CD4-positive, alpha-beta T cell treated with Interleukin-6 at 100 ng/mL for 8 hours (primary cell): ENCODE measurements around the gene ABL1.

Experiments
- DNase-seq: peaks from one replicate; pipeline ENCODE4 v3.0.0-alpha.2; 2020; ENCODE audit warnings: mixed read lengths, low spot score

ABL1 gene

DNA sequence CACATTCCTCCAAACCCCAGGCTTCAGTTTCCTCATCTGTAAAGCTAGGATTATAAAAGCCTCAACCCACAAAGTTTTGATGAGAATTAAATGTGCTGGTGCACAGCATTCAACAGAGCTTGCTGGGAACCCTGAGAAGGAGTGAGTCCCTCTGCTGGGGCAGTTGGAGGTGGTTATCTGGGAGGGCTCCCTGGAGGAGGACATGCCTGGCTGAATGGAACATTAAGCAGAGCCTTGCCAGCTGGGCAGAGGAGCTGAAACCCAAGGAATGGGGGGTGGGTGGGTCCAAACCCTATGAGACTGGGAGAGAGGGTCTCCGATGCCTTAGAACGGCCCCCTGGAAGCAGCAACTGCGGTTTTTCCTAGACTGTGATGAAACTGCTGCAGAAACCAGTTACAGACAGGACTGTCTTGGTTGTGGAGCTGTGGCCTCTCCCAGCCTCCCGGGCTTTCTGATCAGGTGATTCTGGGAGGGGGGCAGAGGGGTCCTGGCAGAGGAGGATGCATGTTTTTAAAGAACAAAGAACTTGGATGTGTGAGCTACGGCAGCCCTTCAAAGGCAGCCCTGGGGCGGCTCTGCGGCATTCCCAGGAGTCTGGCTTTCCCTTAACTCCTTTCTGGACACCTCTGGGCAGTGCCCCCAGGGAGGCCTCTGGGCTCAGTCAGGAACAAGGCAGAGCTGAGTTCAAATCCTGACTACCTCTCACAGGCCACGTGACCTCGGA lies 83.2 kb downstream of the ABL1 start:
- DNase-seq = no peak

DNA sequence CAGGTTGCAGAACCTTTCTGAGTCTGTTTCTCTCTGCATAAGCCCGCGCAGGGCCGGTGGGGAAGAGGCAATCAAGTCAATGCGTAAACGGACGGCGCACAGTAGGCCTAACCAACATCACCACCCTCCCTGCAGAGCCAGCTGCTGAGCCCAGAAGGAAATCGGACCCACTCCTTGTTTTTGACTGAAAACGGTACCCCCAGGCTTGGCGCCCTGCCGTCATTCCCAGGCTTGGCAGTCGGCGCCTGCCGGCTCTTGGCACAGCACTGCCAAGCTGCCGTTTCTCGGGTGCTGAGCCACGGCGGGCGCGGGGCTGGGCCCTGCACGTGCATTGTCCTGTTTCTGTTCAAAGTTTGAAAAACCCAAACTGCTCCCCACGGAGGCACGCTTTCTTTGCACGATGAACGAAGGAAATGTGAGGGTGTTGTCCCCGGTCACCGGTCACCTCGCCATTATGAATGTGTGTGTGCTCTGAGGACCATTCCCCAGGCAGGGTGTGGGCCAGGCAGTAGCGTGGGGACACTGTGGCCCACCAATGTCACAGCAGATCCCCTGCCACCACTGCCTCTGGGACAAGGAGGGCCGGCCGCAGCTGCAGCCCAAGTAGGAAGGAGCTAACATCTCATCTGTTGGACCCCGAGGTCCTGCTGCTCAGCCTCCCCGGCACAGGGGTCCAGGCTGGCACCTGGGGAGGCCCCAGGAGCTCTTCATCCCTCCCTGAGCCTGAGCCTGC lies 83.9 kb downstream of the ABL1 start:
- DNase-seq = no peak

DNA sequence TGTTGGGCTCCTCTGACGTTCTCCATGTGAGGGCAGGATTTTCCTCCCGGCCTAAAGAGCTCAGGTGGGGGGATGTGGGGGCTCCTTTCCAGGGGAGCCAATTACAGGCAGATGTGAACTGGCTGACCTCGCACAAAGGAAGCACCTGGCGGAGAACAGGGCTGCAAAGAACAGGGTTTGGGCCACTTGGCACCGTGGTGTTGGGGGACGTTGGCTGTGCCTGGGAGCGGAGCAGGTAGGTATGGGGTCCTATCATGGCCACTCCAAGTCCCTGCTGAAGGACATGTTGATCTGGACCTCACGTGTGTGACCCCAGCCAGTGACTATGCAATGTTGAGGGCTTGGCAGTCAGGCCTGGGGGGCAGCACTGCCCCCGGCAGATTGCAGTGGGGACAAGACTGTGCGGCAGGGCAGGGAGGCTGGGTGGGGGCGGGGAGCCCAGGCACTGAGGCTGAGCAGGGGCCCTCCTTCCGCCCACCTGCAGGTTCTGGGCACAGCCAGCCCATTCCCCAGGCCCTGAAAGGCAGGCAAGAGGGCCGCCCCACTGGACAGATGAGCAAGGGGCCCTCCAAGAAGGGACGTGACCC lies 84.6 kb downstream of the ABL1 start:
- no peak for DNase-seq

DNA sequence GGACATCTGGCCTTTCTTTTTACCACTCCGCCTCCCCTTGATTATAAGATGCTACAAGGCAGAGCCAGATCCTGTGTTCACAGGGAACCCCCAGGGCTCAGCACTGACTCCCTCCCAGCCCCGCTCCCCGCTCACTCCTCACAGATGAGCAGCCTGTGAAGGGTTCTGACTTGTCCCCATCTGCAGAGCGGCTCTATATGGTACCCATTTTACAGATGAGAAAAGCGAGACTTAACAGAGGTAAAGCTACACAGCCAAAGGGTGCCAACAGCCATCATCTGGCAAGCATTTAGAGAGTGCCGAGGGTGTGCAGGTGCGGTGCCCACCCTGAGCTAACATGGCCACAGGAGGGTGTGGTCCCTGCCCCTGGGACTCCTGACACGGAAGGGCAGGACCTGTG lies 85.2 kb downstream of the ABL1 start:
- no peak for DNase-seq

DNA sequence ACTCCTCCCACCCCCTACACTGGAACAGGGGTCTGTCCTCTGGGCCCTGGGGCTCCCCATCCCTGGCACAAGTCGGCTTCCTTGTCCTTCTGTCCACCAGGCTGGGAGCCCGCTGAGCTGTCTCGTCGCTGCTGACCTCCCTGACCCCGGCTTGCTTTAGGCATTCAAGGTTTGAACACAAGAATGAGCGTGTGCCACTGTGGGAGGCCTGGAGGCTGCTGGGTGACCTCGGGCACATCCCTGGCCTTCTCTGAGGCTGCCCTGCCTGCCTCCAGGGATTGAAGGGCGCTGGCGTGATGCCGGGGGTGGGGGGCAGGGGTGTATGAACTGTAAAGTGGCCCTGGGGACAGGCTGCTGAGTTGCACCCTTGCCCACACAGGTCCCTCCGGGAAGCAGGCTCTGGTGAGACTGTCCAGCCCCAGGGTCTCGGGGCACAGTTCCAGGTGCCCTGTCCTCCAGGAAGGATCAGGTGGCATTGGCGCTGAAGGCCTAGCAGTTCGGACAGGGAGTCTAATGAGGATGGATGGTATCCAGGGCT lies 85.8 kb downstream of the ABL1 start:
- DNase-seq = no peak

DNA sequence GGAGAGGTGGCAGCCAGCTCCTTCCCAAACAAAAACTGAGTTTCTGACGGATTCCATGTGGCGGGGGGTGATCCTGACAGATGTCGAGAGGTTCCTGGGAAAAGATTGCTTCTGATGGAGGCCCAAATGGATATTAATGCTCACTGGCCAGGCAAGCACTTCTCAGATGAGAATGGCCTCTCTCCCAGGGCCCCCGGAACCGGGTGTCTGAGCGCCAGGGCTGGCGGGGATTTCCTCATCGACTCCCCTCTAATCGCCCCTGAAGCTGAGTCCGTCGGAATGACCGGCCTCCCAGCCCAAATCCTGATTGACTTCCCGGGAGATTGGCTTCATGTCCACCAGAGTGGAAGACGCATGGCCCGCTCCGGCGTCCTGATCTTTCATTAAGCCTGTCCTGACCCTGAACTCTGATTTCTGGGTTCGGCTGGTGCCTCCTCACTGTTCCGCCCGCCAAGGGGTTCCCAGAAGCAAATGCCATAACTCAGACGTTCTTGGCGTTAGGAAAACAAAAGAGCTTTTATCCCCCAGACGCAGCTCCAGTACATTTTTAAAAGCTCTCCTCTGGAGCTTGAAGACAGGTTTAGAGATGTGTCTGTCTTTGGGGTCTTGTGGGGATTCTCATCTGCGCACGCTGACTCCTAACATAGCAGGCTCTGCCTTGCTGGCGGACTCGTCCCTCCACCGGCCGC lies 86.4 kb downstream of the ABL1 start:
- no peak for DNase-seq

DNA sequence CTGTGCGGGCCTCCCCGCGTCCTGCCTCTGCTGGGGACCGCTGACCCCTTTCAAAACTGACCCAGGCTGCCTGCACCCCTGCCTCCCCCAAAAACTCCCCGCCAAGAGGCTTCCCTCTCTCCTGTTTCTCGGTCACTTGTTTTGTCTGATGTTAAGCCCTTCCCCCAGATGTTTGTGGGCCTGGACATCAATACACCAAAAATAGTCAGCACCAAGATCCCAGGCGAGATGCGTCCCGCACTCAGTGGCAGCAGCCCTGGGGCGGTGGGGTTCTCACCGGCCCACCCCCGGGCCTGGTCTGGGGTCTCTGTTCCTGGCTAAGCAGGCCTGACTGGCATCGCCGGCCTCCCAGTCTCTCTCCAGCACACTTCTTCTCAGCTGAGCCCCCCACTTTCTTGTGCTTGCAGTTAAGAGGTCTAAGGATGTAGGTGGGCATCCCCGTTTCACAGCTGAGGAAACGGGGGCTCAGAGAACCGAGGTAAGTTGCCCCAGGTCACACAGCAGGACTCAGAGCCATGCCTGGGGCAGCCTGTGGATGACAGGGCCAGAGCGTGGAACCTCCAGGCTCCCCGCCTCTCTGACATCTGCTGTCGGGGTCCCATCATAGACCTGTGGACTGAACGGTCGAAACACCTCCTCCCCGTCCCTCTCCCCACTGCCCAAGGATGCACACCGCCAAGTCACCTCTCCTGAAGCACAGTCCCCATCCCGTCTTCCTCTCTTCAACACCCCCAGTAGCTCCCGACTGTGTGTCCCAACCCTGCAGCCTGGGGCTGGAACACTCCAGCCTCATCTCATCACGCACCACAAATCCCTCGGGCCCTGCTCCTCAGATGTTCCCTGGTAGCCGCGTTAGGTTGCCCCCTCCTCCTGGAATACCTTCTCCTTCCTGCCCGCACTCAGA lies 87.2 kb downstream of the ABL1 start:
- DNase-seq = no peak

DNA sequence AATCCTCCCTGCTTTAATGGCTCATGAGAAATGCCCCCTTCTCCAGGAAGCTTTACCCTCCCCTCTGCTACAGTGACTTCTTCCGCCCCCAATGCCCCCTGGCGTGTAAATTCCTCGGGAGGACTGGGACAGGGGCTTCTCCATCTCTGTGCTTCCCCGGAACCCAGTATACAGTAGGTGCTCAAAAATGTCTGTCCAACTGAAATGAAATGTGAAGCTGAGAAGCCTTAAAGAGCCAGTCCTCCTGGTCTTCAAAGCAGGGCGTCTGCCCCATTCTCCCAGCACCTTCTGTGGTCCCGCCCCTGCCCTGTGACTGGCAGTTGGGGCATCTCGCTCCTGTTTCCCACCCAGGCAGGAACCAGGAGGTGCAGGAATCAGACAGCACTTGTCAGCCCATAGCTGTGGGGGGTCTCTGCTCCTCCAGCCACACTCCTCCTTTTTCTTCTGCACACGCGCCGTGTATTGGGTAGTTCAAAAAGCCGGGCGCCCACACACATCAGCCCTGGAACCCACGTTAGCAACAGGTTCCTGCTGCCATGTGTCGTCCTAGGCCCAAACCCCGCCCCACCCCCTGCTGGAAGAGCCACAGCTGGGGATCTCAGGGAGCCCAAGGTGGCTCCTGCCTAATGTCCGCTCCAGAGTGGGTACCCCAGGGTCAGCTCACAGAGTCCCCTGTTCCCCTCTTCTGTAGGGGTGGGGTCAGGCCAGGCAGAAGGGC lies 88.0 kb downstream of the ABL1 start:
- no peak for DNase-seq

DNA sequence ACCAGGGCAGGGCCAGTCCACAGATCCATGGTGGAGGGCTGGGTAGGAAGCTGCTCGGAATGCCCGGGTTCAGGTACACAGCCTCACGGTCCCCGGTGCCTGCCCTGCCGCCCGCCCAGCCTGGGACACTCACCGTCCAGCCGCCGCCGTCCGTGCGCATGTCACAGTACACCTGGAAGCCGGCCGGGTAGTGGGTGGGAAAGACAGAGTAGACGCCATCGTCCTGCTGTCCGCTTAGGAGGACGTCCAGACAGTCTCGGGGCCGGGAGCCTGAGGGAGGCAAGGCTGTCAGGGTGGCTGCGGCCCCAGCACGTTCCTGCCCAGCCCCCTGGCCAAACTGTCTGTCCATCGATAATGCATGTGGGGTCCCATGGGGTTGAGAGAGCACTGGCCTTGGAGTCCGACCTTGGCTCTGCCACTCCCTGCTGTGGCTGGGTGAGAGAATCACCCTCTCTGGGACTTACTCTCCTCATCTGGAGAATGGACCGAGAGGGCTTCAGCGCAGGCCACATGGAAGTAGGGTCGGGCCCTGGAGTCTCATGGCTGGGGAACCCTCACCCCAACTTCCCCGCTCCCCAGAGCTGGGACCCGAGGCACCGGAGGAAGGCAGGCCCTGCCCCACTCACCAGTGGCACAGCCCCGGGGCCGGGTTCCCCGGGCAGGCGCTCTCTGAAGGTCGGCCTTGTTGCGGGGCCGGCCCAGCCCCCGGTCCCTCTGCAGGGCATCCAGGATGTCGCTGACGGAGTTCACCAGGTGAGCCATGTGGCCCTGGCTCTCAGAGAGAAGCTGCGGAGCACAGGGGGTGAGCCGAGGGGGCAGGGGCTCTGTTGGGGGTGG lies 88.8 kb downstream of the ABL1 start:
- DNase-seq = no peak

DNA sequence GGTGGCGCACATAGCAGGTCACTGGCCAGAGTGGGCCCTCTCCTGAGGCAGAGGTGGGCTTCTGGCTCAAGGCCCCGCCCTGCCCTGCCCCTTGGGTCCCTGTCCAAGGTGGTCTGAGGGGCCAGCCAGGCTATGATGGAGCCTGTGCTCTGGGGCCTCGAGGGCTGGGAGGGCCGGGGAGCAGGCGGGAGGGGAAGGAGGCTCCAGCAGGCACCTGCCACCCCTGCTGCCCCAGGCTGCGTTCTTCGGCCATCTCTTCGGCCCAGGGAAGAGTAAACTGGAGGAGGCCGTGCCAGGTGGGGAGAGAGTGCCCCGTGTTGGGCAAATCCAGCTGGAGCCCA lies 89.4 kb downstream of the ABL1 start:
- no peak for DNase-seq

DNA sequence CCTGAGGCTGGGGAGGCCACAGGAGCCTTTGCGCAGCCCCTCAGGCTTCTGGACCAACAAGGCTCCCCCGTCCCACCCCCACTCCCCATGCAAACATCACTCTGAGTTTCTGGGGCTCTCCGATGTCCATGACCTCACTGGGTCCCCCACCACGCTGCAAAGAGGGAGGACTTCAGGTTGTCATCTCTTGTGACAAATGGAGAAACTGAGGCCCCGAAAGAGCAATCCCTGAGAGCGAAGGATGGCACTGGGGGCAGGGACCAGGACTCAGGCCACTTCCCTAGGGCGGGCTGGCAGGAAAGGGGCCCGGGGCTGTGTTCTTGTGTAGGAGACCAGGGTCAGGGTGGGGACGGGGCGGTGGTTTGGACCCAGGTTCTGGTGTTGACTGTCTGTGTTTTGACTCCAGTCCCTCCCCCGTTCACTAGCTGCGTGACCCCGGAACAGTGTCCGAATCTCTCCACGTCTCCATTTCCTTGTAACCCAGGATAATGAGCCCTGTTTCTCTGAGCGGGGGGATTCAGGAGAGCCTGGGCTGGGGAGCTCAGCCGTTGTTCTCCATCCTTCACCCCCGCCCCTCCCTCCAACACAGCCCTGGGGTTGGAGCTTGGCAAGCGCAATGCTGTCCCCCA lies 90.1 kb downstream of the ABL1 start:
- no peak for DNase-seq

DNA sequence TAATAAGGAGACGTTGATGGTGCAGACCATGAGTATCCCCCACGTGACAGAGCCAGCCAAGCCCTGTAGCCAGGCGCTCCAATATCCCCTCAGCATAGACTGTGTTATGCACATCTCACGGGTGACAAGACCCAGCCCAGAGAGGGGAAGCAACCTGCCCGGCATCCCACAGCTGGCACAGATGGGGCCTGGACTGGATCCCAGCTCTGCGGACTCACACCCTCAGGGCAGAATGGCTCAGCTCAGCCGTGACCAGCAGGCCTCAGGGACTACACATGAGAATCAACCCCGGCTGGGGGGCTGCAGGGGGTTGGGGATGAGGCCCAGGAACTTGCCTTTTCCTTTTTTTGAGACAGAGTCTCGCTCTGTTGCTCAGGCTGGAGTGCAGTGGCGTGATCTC lies 92.3 kb downstream of the ABL1 start:
- no peak for DNase-seq

DNA sequence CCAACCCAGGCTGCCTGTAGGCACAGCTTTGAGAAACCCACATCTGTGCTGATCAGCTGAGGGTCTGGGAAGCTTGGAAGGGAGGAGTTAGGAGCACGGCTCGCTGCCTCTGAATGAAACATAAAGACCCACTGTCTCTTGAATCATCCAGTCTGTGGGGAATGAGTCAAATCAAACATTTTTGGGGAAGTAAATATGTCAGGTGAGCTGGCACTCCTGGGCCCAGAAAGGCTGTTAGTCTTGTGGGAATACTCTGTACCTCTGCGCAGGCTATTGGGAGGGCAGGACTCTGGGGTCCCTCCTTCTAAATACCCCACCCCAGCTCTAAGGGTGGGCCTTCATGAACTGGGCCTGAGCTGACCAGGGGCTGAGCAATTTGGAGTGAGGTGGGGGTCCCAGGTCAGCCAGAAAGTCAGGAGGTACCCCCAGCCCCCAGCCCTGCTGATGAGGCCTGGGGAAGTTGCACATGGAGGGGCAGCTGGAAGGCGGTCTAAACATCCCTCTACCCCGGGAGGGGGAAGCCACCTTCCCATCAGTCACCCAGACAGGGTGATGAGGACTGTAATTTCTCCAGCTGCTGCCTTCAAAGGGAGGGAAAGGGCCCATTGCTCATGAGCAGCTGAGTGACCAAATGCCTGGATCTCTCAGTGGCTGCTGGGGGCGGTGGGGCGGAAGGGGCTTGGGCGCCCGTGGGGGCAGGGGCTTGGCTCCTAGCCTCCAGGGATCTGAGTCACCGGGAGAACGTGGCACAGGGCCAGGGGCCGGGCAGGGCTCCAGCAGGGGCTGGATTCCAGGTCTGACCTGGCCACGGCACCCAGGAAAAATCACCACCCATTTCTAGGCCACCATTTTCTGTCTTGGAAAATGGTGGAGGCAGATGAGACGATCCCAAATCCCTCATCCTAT lies 93.2 kb downstream of the ABL1 start:
- no peak for DNase-seq

DNA sequence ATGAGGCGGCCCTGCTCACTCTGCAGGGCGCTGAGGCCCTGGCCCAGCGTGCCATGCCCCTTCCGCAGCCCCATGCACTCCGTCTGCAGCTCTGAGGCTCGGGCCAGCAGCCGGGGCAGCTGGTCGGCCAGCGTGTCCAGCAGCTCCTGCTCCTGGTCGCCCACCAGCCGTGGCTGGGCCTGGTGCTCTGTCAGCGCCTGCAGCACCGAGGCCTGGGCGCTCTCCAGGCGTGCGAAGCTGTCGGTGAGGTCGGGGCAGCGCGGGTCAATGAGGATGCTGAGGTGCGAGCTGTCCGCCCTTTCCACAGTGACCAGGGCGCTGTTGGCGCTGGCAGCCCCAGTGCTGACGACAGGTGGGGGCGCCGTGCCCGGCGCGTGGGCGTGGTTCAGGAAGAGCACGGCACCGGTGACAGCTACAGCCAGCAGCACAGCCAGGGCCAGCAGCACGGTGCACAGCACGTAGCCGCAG lies 94.6 kb downstream of the ABL1 start:
- DNase-seq = no peak

DNA sequence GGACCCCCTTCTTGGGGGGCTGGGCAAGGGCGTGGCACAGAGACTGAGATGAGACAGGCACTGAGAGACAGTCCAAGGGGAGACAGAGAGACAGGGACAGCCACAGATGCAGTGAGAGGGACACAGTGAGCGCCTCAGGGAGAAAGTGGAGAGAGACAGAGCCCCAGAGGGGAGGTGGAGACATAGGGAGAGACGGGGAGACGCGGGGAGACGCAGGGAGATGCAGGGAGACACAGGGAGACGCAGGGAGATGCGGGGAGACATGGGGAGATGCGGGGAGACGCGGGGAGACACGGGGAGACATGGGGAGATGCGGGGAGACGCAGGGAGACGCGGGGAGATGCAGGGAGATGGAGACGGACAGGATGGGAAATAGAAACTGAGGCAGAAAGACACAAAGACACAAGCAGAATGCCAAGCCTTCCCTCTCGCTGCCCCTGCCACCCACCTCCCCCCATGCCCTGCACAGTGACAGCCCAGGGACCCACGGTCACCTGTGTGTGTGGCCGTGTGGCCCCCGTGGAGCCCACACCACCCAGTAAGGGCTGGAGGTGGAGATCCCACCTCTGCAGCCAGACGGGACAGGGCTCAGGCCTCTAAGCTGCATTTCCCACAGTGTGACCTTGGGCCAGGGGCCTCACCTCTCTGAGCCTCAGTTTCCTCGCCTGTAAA lies 95.2 kb downstream of the ABL1 start:
- no peak for DNase-seq

DNA sequence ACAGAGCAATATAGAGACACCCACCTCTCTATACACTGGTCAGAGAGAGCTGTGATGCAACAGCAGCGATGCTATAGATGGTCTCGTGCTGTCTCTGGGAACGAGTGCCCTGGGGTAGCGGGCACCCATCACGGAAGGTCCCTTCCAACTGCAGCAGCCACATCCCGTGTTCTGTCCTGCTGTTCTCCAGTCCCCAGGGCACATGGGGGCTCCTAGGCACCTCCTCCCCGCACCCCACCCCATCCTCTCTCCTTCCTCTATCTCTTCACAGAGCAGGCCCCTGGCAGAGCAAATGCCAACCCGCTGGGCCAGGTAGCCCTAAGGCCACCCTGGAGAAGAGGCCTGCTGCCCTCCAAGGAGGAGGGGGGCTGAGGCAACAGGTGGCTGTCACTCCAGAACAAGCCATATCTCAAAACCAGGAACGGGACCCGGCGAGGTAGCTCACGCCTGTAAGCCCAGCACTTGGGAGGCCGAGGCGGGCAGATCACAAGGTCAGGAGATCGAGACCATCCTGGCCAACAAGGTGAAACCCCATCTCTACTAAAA lies 95.8 kb downstream of the ABL1 start:
- DNase-seq = no peak

DNA sequence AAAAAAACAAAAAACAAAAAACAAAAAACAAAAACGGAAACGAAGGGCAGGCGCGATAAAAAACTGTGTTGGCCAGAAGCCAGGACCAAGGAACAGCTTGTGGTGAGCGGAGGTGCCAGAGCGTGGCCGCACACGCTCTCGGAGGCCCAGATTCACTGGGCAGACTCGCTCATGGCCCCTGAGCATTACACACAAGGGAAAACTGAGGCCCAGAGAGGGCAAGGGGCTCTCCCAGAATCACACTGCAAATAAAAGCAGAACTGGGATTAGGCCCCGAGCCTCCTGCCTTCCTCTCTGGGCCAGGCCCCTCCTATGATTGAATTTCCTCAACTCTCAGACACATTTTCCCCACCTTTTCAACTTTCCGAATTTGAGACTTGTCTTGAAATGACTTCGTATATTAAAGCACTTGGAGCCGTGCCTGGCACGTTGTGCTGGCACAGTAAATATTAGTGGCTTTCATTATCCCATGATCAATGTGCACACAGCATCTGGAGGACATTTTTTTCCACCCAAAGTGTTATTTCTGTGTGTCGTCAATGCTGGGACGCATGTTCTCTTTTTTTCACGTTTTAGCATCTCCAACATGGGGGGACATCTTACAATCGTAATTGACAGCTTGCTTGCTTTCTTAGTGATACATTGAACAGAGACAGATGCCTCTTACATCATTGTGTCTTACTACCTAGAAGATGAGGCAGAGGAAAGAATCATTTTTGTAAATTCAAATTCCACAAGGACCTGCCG lies 96.6 kb downstream of the ABL1 start:
- DNase-seq = no peak
